Fibroblast of pulmonary artery (primary cell): ENCODE data around the gene CMTM1.

Source experiments
- DNase-seq: peaks from one replicate; pipeline ENCODE4 v3.0.0-alpha.2; 2010; ENCODE audit warnings: low read depth
- H3K4me3 ChIP-seq: replicated peaks from 2 replicates; pipeline ENCODE4 v1.5.1; 2011; ENCODE audit warnings: low read depth, mild to moderate bottlenecking, control low read depth, low read length, moderate library complexity
- TF ChIP-seq, protein P1 (sequence below): IDR thresholded peaks from 2 replicates; pipeline ENCODE4 v1.5.1; 2011; ENCODE audit warnings: mild to moderate bottlenecking, control low read depth, low read length, inconsistent platforms; ENCODE audit errors: missing control alignments

Gene CMTM1

GRCh38 chr16:66616592-66616991 lies 50.4 kb downstream of the CMTM1 start:
- H3K4me3 ChIP-seq = no peak overlapping the region
- no peak for DNase-seq
- TF ChIP-seq, protein P1, sequence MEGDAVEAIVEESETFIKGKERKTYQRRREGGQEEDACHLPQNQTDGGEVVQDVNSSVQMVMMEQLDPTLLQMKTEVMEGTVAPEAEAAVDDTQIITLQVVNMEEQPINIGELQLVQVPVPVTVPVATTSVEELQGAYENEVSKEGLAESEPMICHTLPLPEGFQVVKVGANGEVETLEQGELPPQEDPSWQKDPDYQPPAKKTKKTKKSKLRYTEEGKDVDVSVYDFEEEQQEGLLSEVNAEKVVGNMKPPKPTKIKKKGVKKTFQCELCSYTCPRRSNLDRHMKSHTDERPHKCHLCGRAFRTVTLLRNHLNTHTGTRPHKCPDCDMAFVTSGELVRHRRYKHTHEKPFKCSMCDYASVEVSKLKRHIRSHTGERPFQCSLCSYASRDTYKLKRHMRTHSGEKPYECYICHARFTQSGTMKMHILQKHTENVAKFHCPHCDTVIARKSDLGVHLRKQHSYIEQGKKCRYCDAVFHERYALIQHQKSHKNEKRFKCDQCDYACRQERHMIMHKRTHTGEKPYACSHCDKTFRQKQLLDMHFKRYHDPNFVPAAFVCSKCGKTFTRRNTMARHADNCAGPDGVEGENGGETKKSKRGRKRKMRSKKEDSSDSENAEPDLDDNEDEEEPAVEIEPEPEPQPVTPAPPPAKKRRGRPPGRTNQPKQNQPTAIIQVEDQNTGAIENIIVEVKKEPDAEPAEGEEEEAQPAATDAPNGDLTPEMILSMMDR = no peak

DNA sequence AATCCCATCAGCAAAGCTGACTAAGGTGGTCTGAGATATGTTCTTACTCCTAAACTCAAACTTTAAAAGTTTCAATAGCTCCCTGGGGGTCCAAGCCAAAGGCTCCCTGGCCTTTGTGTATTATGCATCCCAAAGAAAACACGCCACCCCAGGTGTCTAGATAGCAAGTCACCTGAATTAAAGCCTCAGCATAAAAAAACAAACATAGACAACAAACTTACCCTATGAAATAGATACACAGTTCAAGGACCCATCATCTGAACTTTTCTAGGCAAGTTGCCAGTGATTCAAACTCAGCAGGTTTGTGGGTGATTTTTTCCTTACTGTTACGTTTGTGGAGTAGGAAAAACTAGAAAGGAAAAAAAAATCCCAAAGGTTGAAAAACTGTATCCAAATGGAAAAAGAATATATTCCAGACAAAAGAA lies 50.8 kb downstream of the CMTM1 start:
- no peak for DNase-seq
- no peak overlapping the region for H3K4me3 ChIP-seq
- TF ChIP-seq, protein P1 = no peak

GRCh38 chr16:66617728-66618127 lies 51.5 kb downstream of the CMTM1 start:
- no peak for DNase-seq
- H3K4me3 ChIP-seq = no peak overlapping the region
- TF ChIP-seq, protein P1 = no peak

- peak; percentile 88 for DNase-seq
- TF ChIP-seq, protein P1 = no peak
Observed at GRCh38 chr16:66618588-66619375, 52.5 kb downstream of the CMTM1 start.

GRCh38 chr16:66619534-66620428 lies 53.5 kb downstream of the CMTM1 start:
- TF ChIP-seq, protein P1 = no peak
- H3K4me3 ChIP-seq = no peak overlapping the region
- DNase-seq = peak; percentile 64

More at GRCh38 chr16:66618588-66619375, 52.5 kb downstream of the CMTM1 start:
- no peak overlapping the region for H3K4me3 ChIP-seq

DNA sequence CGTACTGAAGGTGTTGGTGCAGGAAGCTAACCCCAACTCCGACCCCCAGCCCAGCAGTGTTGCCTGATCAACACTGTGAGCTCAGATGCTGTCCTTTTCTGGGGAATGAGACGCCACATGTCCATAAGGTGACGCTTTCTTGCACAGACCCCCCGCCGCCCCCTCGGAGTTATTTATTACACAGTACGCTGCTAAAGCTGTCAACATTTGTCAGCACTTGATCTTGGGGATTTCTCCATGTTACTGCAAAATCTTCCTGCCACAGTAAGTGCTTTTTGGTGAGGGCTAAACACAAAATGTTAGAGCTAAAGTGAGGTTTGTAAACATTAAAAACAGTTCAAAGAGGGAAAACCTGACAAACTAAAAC lies 54.2 kb downstream of the CMTM1 start:
- H3K4me3 ChIP-seq = no peak overlapping the region
- TF ChIP-seq, protein P1 = no peak
- DNase-seq = no peak
